GM12878 (cell line): ENCODE results near the gene ZNF736. TPM values are rescaled to one million over a fixed set of nuclear protein-coding genes. Genes with fewer than 3 reads are reported as not detected.

Experiments used
- ATAC-seq: fragments of 200-7000 bp; cut with Tn5 transposase; 3 replicates; pipeline ENCODE4 v1.9.1; 2020; ENCODE audit warnings: mild to moderate bottlenecking, moderate library complexity
- Bru-seq: library from RNA; stranded (reverse); fragments of 400-500 nt; gene quantifications from one replicate; lab custom pipeline; 2021; lab: Mats Ljungman, UMichigan
- BruChase-seq, 2 experiments: library from RNA; stranded (reverse); fragments of 400-500 nt; gene quantifications; one replicate each; lab custom pipeline; 2021; lab: Mats Ljungman, UMichigan
- BruUV-seq: library from RNA; stranded (reverse); fragments of 400-500 nt; replicated peaks from 2 replicates; lab custom pipeline; 2021; lab: Mats Ljungman, UMichigan
- CTCF ChIA-PET: fragments of 300-600 bp; sonication (Branson Sonifier 250); formaldehyde crosslinking; extraction: SDS; loops from one replicate; lab custom pipeline; 2021; ENCODE audit warnings: inconsistent platforms; lab: Yijun Ruan, JAX
- POLR2A ChIA-PET: fragments of 350-600 bp; formaldehyde crosslinking; extraction: SDS; loops from one replicate; lab custom pipeline; 2021; ENCODE audit warnings: inconsistent platforms; lab: Charles Lee
- RAD21 ChIA-PET: fragments of 300-600 bp; sonication (Branson Sonifier 250); formaldehyde crosslinking; loops from one replicate; lab custom pipeline; 2023; ENCODE audit warnings: antibody characterized with exemption; ENCODE audit not compliant: unreplicated experiment; lab: Charles Lee
- SMC1A ChIA-PET: fragments of 300-600 bp; sonication (Branson Sonifier 250); formaldehyde crosslinking; loops from one replicate; lab custom pipeline; 2023; ENCODE audit not compliant: unreplicated experiment, uncharacterized antibody; lab: Charles Lee
- DNase-seq: peaks from one replicate; pipeline ENCODE4 v3.0.0-alpha.2; 2011; ENCODE audit warnings: low read depth, low spot score
- FAIRE-seq: peaks from 3 replicates; lab custom pipeline; 2011; peaks lifted over from hg19 to GRCh38; lab: Jason Lieb, UNC
- H2AFZ ChIP-seq: 2 replicates; pipeline ENCODE4 v1.6.0; 2011; ENCODE audit warnings: low read depth, low read length, control low read depth; ENCODE audit not compliant: control insufficient read depth
- H3K27ac ChIP-seq: 2 replicates; pipeline ENCODE4 v1.5.1; 2011; ENCODE audit warnings: control low read depth; ENCODE audit not compliant: control insufficient read depth, insufficient read depth
- H3K27me3 ChIP-seq, 2 experiments: replicated peaks in 1 of 2; 2 replicates each; pipeline versions ENCODE4 v1.6.0 to v1.6.1; 2011; ENCODE audit warnings: low read length in 1 of 2; ENCODE audit not compliant: control insufficient read depth in 2 of 2, insufficient read depth in 2 of 2
- H3K36me3 ChIP-seq, 2 experiments: 2 replicates each; pipeline ENCODE4 v1.5.1; 2011; ENCODE audit warnings: low read length in 1 of 2; ENCODE audit not compliant: control insufficient read depth in 2 of 2, insufficient read depth in 2 of 2
- H3K4me1 ChIP-seq: 2 replicates; pipeline ENCODE4 v1.6.1; 2011; ENCODE audit warnings: mild to moderate bottlenecking, low read length, moderate library complexity, mixed read lengths; ENCODE audit not compliant: control insufficient read depth, insufficient read depth
- H3K4me2 ChIP-seq: 2 replicates; pipeline ENCODE4 v1.6.0; 2011; ENCODE audit warnings: control low read depth; ENCODE audit not compliant: control insufficient read depth, insufficient read depth
- H3K4me3 ChIP-seq: fragments of 200-600 bp; sonication (generic); 2 replicates; pipeline ENCODE4 v1.5.1; 2016
- H3K79me2 ChIP-seq: 2 replicates; pipeline ENCODE4 v1.6.0; 2011; ENCODE audit warnings: low read length; ENCODE audit not compliant: control insufficient read depth, insufficient read depth
- H3K9ac ChIP-seq: 2 replicates; pipeline ENCODE4 v1.8.0; 2011; ENCODE audit warnings: low read length, control low read depth, mixed read lengths; ENCODE audit not compliant: control insufficient read depth, insufficient read depth
- H3K9me3 ChIP-seq: replicated peaks from 3 replicates; pipeline ENCODE4 v1.5.1; 2011; ENCODE audit warnings: mild to moderate bottlenecking, low read length; ENCODE audit not compliant: control insufficient read depth, insufficient read depth
- H4K20me1 ChIP-seq: 2 replicates; pipeline ENCODE4 v1.6.0; 2011; ENCODE audit not compliant: control insufficient read depth, insufficient read depth
- BCL11A ChIP-seq: IDR thresholded peaks from 2 replicates; pipeline ENCODE4 v1.6.1; 2011; ENCODE audit warnings: low read depth, low read length
- MXI1 ChIP-seq: fragments of 150-350 bp; IDR thresholded peaks from 2 replicates; pipeline ENCODE4 v1.6.1; 2011; ENCODE audit warnings: low read depth, mild to moderate bottlenecking, inconsistent platforms, low read length, improper control_type of control experiment
- NR2C2 ChIP-seq: IDR thresholded peaks from 2 replicates; pipeline ENCODE4 v1.6.1; 2011; ENCODE audit warnings: borderline replicate concordance, low read depth; ENCODE audit not compliant: control insufficient read depth, insufficient read length
- PAX5 ChIP-seq: IDR thresholded peaks from 2 replicates; pipeline ENCODE4 v1.6.1; 2011; ENCODE audit warnings: low read depth, low read length, borderline replicate concordance
- SMAD1 ChIP-seq: fragments of 450-650 bp; IDR thresholded peaks from 2 replicates; pipeline ENCODE4 v1.6.1; 2018; ENCODE audit warnings: mild to moderate bottlenecking, low read depth; ENCODE audit not compliant: partially characterized antibody
- SMAD5 ChIP-seq: IDR thresholded peaks from 2 replicates; pipeline ENCODE4 v1.6.1; 2016; ENCODE audit warnings: antibody characterized with exemption, low read depth
- SUZ12 ChIP-seq: fragments of 200-600 bp; sonication (generic); IDR thresholded peaks from one replicate; pipeline ENCODE4 v1.6.1; 2018; ENCODE audit warnings: antibody characterized with exemption, mild to moderate bottlenecking; ENCODE audit not compliant: unreplicated experiment
- ZBED1 ChIP-seq: IDR thresholded peaks from 2 replicates; pipeline ENCODE4 v1.6.1; 2016; ENCODE audit warnings: borderline replicate concordance
- ZNF207 ChIP-seq: fragments of 450-650 bp; IDR thresholded peaks from 2 replicates; pipeline ENCODE4 v1.6.1; 2014; ENCODE audit warnings: antibody characterized with exemption, mild to moderate bottlenecking, borderline replicate concordance
- ZNF384 ChIP-seq: IDR thresholded peaks from 2 replicates; pipeline ENCODE4 v1.6.1; 2012; ENCODE audit warnings: low read depth, mild to moderate bottlenecking, low read length, improper control_type of control experiment, borderline replicate concordance
- WGBS: methylation state at CpG from one replicate; pipeline ENCODE4 v1.1.6; 2016; ENCODE audit warnings: low lambda C conversion rate; ENCODE audit not compliant: insufficient replicate concordance, insufficient coverage; ENCODE audit errors: missing lambda C conversion rate; 5-methylcytosine and 5-hydroxymethylcytosine counted together
- in situ Hi-C: fragments of 300-500 bp; cut with MboI; formaldehyde crosslinking; loops from 9 replicates; pipeline ENCODE4 v1.14.3; 2018; ENCODE audit warnings: mixed read lengths
- intact Hi-C: fragments of 100-400 bp; cut with micrococcal nuclease; formaldehyde crosslinking; loops from one replicate; pipeline ENCODE4 v1.14.2; 2022; ENCODE audit not compliant: unreplicated experiment
- long read RNA-seq, 2 experiments: library from polyadenylated mRNA; unstranded; transcript quantifications; one replicate each; pipeline ENCODE4 v2.0.0, GENCODE V29; 2019 to 2020
- polyA minus RNA-seq, 3 experiments: library from RNA; depleted of rRNA, polyadenylated mRNA; stranded (reverse); fragments of >200 nt; gene quantifications; 2 replicates each; pipeline ENCODE4 v1.2.3, GENCODE V29; 2011
- polyA plus RNA-seq, 11 experiments: library from polyadenylated mRNA; depleted of rRNA in 4 of 11; unstranded in 6 of 11; stranded (reverse) in 5 of 11; fragments of >200 nt; fragmentation: Nextera tagmentation in 4 of 11; fragmentation: Illumina TruSeq in 1 of 11; extraction: Ambion mirVana in 4 of 11; extraction: Trizol in 1 of 11; gene quantifications; 1 replicate in 1 of 11; 2 replicates in 10 of 11; pipeline versions ENCODE4 v1.2.1 to v1.2.3, GENCODE V29; 2011 to 2016; ENCODE audit warnings: inconsistent platforms in 2 of 11, missing spikeins in 2 of 11, low read depth in 1 of 11
- total RNA-seq, 4 experiments: library from RNA; depleted of rRNA in 3 of 4; stranded (reverse); fragments of >200 nt in 3 of 4; fragmentation: Illumina TruSeq in 1 of 4; extraction: Trizol in 1 of 4; gene quantifications; 2 replicates each; pipeline versions ENCODE4 v1.2.1 to v1.2.3, GENCODE V29; 2013 to 2021
- TF ChIP-seq, protein P1 (sequence below): fragments of 450-650 bp; IDR thresholded peaks from 2 replicates; pipeline ENCODE4 v1.6.1; 2016; ENCODE audit warnings: mild to moderate bottlenecking
- TF ChIP-seq, protein P2 (sequence below): fragments of 450-650 bp; IDR thresholded peaks from 2 replicates; pipeline ENCODE4 v1.6.1; 2017; ENCODE audit warnings: mild to moderate bottlenecking
- TF ChIP-seq, protein P3 (sequence below): IDR thresholded peaks from 2 replicates; pipeline ENCODE4 v1.6.1; 2011; ENCODE audit warnings: low read depth, low read length, improper control_type of control experiment, borderline replicate concordance

The ZNF736 gene
- 184 and 194 TPM in 2 replicates for total RNA-seq (2013; cell fraction: nucleolus; rRNA removed)
- 12.5 and 12.6 TPM in 2 replicates for total RNA-seq (2014; rRNA removed)
- total RNA-seq (2014; rRNA removed; fragmentation: Illumina TruSeq; extraction: Trizol) = 22.5 and 23.5 TPM in 2 replicates
- 20.5 and 21.4 TPM in 2 replicates for total RNA-seq (2021)
- polyA plus RNA-seq (2011; ENCODE audit: low read depth) = 5.7 TPM
- 13.9 and 19.0 TPM in 2 replicates for polyA plus RNA-seq (2011; rRNA removed)
- 5.8 and 6.0 TPM in 2 replicates for polyA plus RNA-seq (2011; cell fraction: cytosol; rRNA removed)
- polyA plus RNA-seq (2011; cell fraction: nucleus; rRNA removed) = 16.9 and 17.2 TPM in 2 replicates
- 6.5 and 9.8 TPM in 2 replicates for polyA plus RNA-seq (2012)
- 9.2 and 10.6 TPM in 2 replicates for polyA plus RNA-seq (2014; fragmentation: Illumina TruSeq; extraction: Trizol)
- 1 to 10 TPM; 1.9 to 3.7 TPM for polyA plus RNA-seq (2014; fragmentation: Nextera tagmentation; extraction: Ambion mirVana)
- 7.7 and 9.1 TPM in 2 replicates for polyA plus RNA-seq (2014; rRNA removed)
- polyA plus RNA-seq (2016; fragmentation: Nextera tagmentation; extraction: Ambion mirVana) = 1 to 10 TPM; 8.7 to 9.1 TPM
- polyA minus RNA-seq (2011; rRNA and poly(A)+ RNA removed) = 27.4 and 28.7 TPM in 2 replicates
- 4.5 and 8.4 TPM in 2 replicates for polyA minus RNA-seq (2011; cell fraction: cytosol; rRNA and poly(A)+ RNA removed)
- 26.1 and 30.7 TPM in 2 replicates for polyA minus RNA-seq (2011; cell fraction: nucleus; rRNA and poly(A)+ RNA removed)
- percentile 94 among the genes with signal in this experiment for Bru-seq, nascent RNA
- percentile 88 among the genes with signal in this experiment for BruChase-seq, experiment 1, labeled RNA remaining after a 6-hour chase
- BruChase-seq, experiment 2, labeled RNA remaining after a 2-hour chase = percentile 95 among the genes with signal in this experiment
- long read RNA-seq, experiment 1, partial matches to known transcripts = 0 of 5 reads
- long read RNA-seq, experiment 1, other reads (novel, unspliced or antisense) = 4 of 5 reads
- long read RNA-seq, experiment 2, full-length matches to known transcripts = 4 of 18 reads
- long read RNA-seq, experiment 2, partial matches to known transcripts = 1 of 18 reads
- long read RNA-seq, experiment 2, other reads (novel, unspliced or antisense) = 13 of 18 reads

DNA sequence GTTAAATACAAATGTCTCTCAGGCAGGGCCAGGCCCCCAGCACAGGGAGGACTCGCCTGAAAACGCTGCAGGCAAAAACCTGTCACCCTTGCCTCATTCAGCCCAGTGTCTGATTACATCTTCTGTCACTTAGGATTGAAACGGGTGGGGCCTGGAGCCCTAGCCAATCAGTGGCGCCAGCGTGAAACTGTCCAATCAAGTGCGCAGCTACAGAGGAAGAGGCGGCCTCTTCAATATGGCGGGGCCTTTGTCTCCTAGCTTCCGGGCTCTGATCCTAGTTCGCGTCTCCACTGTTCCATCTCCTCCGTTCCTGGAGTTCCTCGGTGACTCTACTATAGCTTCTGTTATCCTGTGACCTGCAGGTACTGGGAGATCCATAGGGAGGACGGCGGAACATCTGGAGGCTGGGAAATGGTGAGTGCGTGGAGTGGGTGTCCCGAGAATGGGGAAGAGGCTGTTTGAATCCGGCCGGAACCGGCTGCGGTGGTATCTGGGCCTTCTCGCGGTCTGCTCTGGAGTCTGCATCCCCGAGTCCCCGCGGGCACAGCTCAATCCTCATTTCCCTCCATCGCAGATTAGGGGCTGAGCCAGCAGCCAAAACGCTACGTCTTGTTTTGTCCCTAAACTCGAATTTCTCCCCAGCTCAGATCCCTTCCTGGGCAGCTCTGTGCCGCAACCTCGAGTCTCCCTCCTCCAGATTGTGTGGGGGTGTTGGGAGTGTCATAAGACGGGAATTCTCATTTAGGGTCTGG lies at the start of gene ZNF736:
Gene ZNF736, plus strand, starts transcription at position 222 of the 752 bp plus-strand sequence. Its CDS starts 190 bp downstream, at position 412.
- peak; percentile 100 for FAIRE-seq
- Histone ChIP-seq H2AFZ (peak within 1 kb of the TSS; percentile 89), H3K9ac (peak within 1 kb of the TSS; percentile 89), H3K36me3 (peaks cover 0 to 3% of the 10 kb centered on the region in 2 experiments; a peak in 1 of 4 replicates), H3K4me1 (no peaks in the 10 kb centered on the region), H4K20me1 (no peaks in the 10 kb centered on the region), H3K9me3 (peaks cover 2% of the 10 kb centered on the region), H3K27me3 (no peaks in the 10 kb centered on the region), H3K4me3 (peak within 1 kb of the TSS; percentile 96), H3K27ac (peak within 1 kb of the TSS; percentile 96), H3K4me2 (peak within 1 kb of the TSS; percentile 61), H3K79me2 (peaks cover 35% of the 10 kb centered on the region)
- in situ Hi-C loops = loop anchor here (10.0 kb wide), 2 partner anchors 591 to 1061 kb away; partner anchors contain the start of genes ZNF273 and ZNF92
- SMC1A ChIA-PET = interaction anchor here (1.4 kb wide), 1 partner anchor 22 kb away, joined by 3 read pairs; no protein-coding TSS in a partner anchor
- WGBS = 1% methylated on average over 33 of the region's 33 CpGs
- RAD21 ChIA-PET = interaction anchor here (1.0 to 1.2 kb wide), 2 partner anchors 23 to 693 kb away, joined by 3 read pairs; partner anchors contain the start of gene ERV3-1
- POLR2A ChIA-PET = interaction anchor here (0.6 to 1.7 kb wide), 4 partner anchors 9 to 693 kb away, joined by 3 to 4 read pairs (median 4); partner anchors contain the start of genes ERV3-1 and ZNF138
- ATAC-seq = peak; percentile 99
- intact Hi-C loops = loop anchor here (5.0 to 10.0 kb wide), 2 partner anchors 588 to 1071 kb away; partner anchors contain the start of gene ZNF273
- BruUV-seq = TSS peak; percentile 72
- CTCF ChIA-PET = interaction anchor here (0.5 to 1.0 kb wide), 3 partner anchors 9 to 724 kb away, joined by 3 to 4 read pairs (median 3); no protein-coding TSS in a partner anchor
- DNase-seq = peak; percentile 79
- TF ChIP-seq PAX5 = no peak
- TF ChIP-seq BCL11A = 0 out of 2 replicates have a peak, but pooled peaks have one; percentile 6
- TF ChIP-seq, protein P1, sequence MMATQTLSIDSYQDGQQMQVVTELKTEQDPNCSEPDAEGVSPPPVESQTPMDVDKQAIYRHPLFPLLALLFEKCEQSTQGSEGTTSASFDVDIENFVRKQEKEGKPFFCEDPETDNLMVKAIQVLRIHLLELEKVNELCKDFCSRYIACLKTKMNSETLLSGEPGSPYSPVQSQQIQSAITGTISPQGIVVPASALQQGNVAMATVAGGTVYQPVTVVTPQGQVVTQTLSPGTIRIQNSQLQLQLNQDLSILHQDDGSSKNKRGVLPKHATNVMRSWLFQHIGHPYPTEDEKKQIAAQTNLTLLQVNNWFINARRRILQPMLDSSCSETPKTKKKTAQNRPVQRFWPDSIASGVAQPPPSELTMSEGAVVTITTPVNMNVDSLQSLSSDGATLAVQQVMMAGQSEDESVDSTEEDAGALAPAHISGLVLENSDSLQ = peak; percentile 93
- peak; percentile 91 for TF ChIP-seq SMAD5
- TF ChIP-seq, protein P2, sequence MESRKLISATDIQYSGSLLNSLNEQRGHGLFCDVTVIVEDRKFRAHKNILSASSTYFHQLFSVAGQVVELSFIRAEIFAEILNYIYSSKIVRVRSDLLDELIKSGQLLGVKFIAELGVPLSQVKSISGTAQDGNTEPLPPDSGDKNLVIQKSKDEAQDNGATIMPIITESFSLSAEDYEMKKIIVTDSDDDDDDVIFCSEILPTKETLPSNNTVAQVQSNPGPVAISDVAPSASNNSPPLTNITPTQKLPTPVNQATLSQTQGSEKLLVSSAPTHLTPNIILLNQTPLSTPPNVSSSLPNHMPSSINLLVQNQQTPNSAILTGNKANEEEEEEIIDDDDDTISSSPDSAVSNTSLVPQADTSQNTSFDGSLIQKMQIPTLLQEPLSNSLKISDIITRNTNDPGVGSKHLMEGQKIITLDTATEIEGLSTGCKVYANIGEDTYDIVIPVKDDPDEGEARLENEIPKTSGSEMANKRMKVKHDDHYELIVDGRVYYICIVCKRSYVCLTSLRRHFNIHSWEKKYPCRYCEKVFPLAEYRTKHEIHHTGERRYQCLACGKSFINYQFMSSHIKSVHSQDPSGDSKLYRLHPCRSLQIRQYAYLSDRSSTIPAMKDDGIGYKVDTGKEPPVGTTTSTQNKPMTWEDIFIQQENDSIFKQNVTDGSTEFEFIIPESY = no peak
- no peak for TF ChIP-seq ZBED1
- no peak for TF ChIP-seq ZNF384
- peak; percentile 73; the same call in 1 of the 2 replicates for TF ChIP-seq ZNF207
- TF ChIP-seq, protein P3, sequence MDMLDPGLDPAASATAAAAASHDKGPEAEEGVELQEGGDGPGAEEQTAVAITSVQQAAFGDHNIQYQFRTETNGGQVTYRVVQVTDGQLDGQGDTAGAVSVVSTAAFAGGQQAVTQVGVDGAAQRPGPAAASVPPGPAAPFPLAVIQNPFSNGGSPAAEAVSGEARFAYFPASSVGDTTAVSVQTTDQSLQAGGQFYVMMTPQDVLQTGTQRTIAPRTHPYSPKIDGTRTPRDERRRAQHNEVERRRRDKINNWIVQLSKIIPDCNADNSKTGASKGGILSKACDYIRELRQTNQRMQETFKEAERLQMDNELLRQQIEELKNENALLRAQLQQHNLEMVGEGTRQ = no peak
- no peak for TF ChIP-seq SUZ12
- peak; percentile 70; the same call in 1 of the 2 replicates for TF ChIP-seq MXI1
- TF ChIP-seq SMAD1 = no peak
- TF ChIP-seq NR2C2 = no peak
